Measurements from ENCODE around the gene SPCS3.

Gene SPCS3

GRCh38 chr4:176302283-176303275 lies 17.2 kb upstream of the SPCS3 start:
- no peak overlapping the region for H3K4me3 ChIP-seq (ENCODE audit: low read depth, low read length)
- TF ChIP-seq CTCF (IDR thresholded peaks at IDR 0.05; ENCODE audit: control insufficient read depth, extremely low read depth, insufficient read depth): no peak
- no peak for DNase-seq (ENCODE audit: low read depth)

GRCh38 chr4:176303938-176304337 lies 15.8 kb upstream of the SPCS3 start:
- no peak overlapping the region for H3K4me3 ChIP-seq (ENCODE audit: low read depth, low read length)
- DNase-seq (ENCODE audit: low read depth): no peak
- TF ChIP-seq CTCF (IDR thresholded peaks at IDR 0.05; ENCODE audit: control insufficient read depth, extremely low read depth, insufficient read depth): no peak

- no peak for TF ChIP-seq CTCF (IDR thresholded peaks at IDR 0.05; ENCODE audit: control insufficient read depth, extremely low read depth, insufficient read depth)
- no peak for DNase-seq (ENCODE audit: low read depth)
- no peak overlapping the region for H3K4me3 ChIP-seq (ENCODE audit: low read depth, low read length)
These were observed 12.7 kb upstream of the SPCS3 start for GRCh38 chr4:176306837-176307665.

- no peak overlapping the region for H3K4me3 ChIP-seq (ENCODE audit: low read depth, low read length)
- no peak for TF ChIP-seq CTCF (IDR thresholded peaks at IDR 0.05; ENCODE audit: control insufficient read depth, extremely low read depth, insufficient read depth)
- no peak for DNase-seq (ENCODE audit: low read depth)
These were observed 12.2 kb upstream of the SPCS3 start for GRCh38 chr4:176307666-176307930.

GRCh38 chr4:176308441-176308840 lies 11.3 kb upstream of the SPCS3 start:
- TF ChIP-seq CTCF (IDR thresholded peaks at IDR 0.05; ENCODE audit: control insufficient read depth, extremely low read depth, insufficient read depth): no peak

GRCh38 chr4:176309046-176309445 lies 10.7 kb upstream of the SPCS3 start:
- no peak for TF ChIP-seq CTCF (IDR thresholded peaks at IDR 0.05; ENCODE audit: control insufficient read depth, extremely low read depth, insufficient read depth)
- no peak overlapping the region for H3K4me3 ChIP-seq (ENCODE audit: low read depth, low read length)
- DNase-seq (ENCODE audit: low read depth): no peak

More at GRCh38 chr4:176308441-176308840, 11.3 kb upstream of the SPCS3 start:
- H3K4me3 ChIP-seq (ENCODE audit: low read depth, low read length): no peak overlapping the region
- DNase-seq (ENCODE audit: low read depth): no peak

Data from LNCaP clone FGC (cell line).